Measurements from ENCODE around the gene NPAS4. TPM values are rescaled to one million over a fixed set of nuclear protein-coding genes. Genes with fewer than 3 reads are reported as not detected.
A peak's percentile ranks its signal among the peaks of the same experiment; 100 is the strongest.

NPAS4 gene
- total and polyA plus RNA-seq, 2 of the 13 experiments (the other 11 are each of a cell fraction or from before 2014, with no cell fraction given), result not detected

GRCh38 chr11:66386171-66387069 is 34.4 kb upstream of the NPAS4 start (continued):
- TF ChIP-seq, protein P1, sequence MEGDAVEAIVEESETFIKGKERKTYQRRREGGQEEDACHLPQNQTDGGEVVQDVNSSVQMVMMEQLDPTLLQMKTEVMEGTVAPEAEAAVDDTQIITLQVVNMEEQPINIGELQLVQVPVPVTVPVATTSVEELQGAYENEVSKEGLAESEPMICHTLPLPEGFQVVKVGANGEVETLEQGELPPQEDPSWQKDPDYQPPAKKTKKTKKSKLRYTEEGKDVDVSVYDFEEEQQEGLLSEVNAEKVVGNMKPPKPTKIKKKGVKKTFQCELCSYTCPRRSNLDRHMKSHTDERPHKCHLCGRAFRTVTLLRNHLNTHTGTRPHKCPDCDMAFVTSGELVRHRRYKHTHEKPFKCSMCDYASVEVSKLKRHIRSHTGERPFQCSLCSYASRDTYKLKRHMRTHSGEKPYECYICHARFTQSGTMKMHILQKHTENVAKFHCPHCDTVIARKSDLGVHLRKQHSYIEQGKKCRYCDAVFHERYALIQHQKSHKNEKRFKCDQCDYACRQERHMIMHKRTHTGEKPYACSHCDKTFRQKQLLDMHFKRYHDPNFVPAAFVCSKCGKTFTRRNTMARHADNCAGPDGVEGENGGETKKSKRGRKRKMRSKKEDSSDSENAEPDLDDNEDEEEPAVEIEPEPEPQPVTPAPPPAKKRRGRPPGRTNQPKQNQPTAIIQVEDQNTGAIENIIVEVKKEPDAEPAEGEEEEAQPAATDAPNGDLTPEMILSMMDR (CRISPR knock-in tag; IDR thresholded peaks at IDR 0.05), result peak; percentile 85
- TF ChIP-seq ZNF501 (CRISPR knock-in tag; IDR thresholded peaks at IDR 0.05) (peak; percentile 30; the same call in 1 of the 2 replicates), ARNT2 (CRISPR knock-in tag; IDR thresholded peaks at IDR 0.05; ENCODE audit: low read depth) (0 out of 2 replicates have a peak, but pooled peaks have one; percentile 11), NR2F1 (CRISPR knock-in tag; IDR thresholded peaks at IDR 0.05) (no peak), ZNF121 (CRISPR knock-in tag; IDR thresholded peaks at IDR 0.05) (peak; percentile 79), ZNF703 (CRISPR knock-in tag; IDR thresholded peaks at IDR 0.05; ENCODE audit: borderline replicate concordance) (no peak), MIER2 (CRISPR knock-in tag; IDR thresholded peaks at IDR 0.05) (0 out of 2 replicates have a peak, but pooled peaks have one; percentile 32), ZBTB43 (CRISPR knock-in tag; conservative IDR thresholded peaks at IDR 0.05) (no peak), NFAT5 (CRISPR knock-in tag; IDR thresholded peaks at IDR 0.05) (no peak), SMC3 (IDR thresholded peaks at IDR 0.05; ENCODE audit: low read length) (peak; percentile 41; the same call in 1 of the 2 replicates), SAP130 (CRISPR knock-in tag; IDR thresholded peaks at IDR 0.05; ENCODE audit: low read depth) (peak; percentile 32), ERF (CRISPR knock-in tag; IDR thresholded peaks at IDR 0.05) (0 out of 2 replicates have a peak, but pooled peaks have one; percentile 34), ZNF33A (CRISPR knock-in tag; IDR thresholded peaks at IDR 0.05; ENCODE audit: borderline replicate concordance) (no peak)
- TF ChIP-seq, protein P2, sequence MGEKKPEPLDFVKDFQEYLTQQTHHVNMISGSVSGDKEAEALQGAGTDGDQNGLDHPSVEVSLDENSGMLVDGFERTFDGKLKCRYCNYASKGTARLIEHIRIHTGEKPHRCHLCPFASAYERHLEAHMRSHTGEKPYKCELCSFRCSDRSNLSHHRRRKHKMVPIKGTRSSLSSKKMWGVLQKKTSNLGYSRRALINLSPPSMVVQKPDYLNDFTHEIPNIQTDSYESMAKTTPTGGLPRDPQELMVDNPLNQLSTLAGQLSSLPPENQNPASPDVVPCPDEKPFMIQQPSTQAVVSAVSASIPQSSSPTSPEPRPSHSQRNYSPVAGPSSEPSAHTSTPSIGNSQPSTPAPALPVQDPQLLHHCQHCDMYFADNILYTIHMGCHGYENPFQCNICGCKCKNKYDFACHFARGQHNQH (CRISPR knock-in tag; IDR thresholded peaks at IDR 0.05), result 0 out of 2 replicates have a peak, but pooled peaks have one; percentile 29
- TF ChIP-seq, protein P3, sequence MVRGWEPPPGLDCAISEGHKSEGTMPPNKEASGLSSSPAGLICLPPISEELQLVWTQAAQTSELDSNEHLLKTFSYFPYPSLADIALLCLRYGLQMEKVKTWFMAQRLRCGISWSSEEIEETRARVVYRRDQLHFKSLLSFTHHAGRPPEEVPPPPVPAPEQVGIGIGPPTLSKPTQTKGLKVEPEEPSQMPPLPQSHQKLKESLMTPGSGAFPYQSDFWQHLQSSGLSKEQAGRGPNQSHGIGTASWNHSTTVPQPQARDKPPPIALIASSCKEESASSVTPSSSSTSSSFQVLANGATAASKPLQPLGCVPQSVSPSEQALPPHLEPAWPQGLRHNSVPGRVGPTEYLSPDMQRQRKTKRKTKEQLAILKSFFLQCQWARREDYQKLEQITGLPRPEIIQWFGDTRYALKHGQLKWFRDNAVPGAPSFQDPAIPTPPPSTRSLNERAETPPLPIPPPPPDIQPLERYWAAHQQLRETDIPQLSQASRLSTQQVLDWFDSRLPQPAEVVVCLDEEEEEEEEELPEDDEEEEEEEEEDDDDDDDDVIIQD (CRISPR knock-in tag; IDR thresholded peaks at IDR 0.05; ENCODE audit: low read depth), result peak; percentile 33; the same call in 1 of the 2 replicates

Measured in HepG2 (cell line).